ENCODE measurements around the gene HAUS3.
"Not testable (repeated sequence)": the region's sequence is repeated elsewhere in the genome, so short reads cannot be mapped to it uniquely, and the experiment has no call there.

The HAUS3 gene

DNA sequence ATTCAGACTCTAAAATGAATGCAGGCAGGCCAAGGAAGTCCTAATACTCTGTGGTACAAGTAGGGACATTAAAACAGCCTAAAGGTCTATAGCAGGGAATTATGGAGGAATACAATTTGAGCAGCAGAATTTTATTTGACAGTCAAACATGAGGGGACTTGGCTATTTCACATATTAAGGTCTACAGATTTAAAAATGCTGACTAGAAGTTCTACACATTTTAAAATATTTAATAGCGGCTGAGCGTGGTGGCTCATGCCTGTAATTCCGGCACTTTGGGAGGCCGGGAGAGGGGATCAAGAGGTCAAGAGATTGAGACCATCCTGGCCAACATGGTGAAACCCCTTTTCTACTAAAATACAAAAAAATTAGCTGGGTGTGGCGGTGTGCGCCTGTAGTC, 10.8 kb downstream of the HAUS3 start:
- no peak overlapping the region for H3K4me2 ChIP-seq (ENCODE audit: low read depth, low read length, poor library complexity, severe bottlenecking)
- H3K27me3 ChIP-seq (ENCODE audit: low read length), result no peaks in the 10 kb centered on the region
- H3K4me3 ChIP-seq (ENCODE audit: insufficient read depth, low read length, poor library complexity, severe bottlenecking), result no peak overlapping the region
- TF ChIP-seq CTCF (IDR thresholded peaks at IDR 0.05; ENCODE audit: insufficient read depth, low read length, poor library complexity, severe bottlenecking) (no peak), EZH2phosphoT487 (conservative IDR thresholded peaks at IDR 0.05; ENCODE audit: low read length) (no peak)
- no peak overlapping the region for H3K9ac ChIP-seq (ENCODE audit: low read length)
- peaks cover 9% of the 10 kb centered on the region; the same call in 1 of the 2 replicates for H3F3A ChIP-seq (ENCODE audit: insufficient read depth)
- peaks cover 33% of the 10 kb centered on the region for H3K36me3 ChIP-seq (ENCODE audit: low read length)
- H3K9me3 ChIP-seq (ENCODE audit: insufficient read depth, low read length), result no peaks in the 10 kb centered on the region
- no peaks in the 10 kb centered on the region; the same call in none of the 2 replicates for H4K20me1 ChIP-seq (ENCODE audit: low read depth, low read length)
- H3K27ac ChIP-seq (ENCODE audit: low read depth, low read length), result no peak overlapping the region
- H2AFZ ChIP-seq (ENCODE audit: low read depth, low read length, severe bottlenecking), result no peak overlapping the region
- no peaks in the 10 kb centered on the region for H3K9me2 ChIP-seq (replicated peaks; ENCODE audit: insufficient read depth, low read length)
- peaks cover 10% of the 10 kb centered on the region for H3K79me2 ChIP-seq (ENCODE audit: insufficient read depth, low read length)

DNA sequence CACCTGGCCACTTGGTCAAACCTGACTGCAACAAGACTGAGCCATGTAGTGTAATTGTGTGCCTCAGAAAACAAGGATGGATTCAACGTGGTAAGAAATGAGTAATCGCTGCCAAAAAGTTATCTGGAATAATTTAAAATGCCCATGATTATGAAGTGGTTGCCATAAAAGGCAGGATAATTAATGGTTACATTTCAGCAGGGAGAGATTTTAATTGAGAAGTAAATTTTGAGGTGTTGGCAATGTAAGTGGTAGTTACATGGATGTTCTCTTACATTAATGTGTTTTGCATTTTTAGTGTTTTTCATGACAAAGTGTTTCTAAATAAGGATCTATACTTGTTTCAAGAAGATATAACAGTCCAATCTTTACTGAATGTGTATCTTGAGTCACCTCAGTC, 15.7 kb downstream of the HAUS3 start:
- Histone ChIP-seq H4K20me1 (ENCODE audit: low read depth, low read length) (no peaks in the 10 kb centered on the region; the same call in 1 of the 2 replicates), H3K9me3 (ENCODE audit: insufficient read depth, low read length) (no peaks in the 10 kb centered on the region), H3K4me2 (ENCODE audit: low read depth, low read length, poor library complexity, severe bottlenecking) (no peak overlapping the region), H3K27me3 (ENCODE audit: low read length) (no peaks in the 10 kb centered on the region), H3K9ac (ENCODE audit: low read length) (no peak overlapping the region), H3K9me2 (replicated peaks; ENCODE audit: insufficient read depth, low read length) (no peaks in the 10 kb centered on the region), H3F3A (ENCODE audit: insufficient read depth) (no peaks in the 10 kb centered on the region), H3K79me2 (ENCODE audit: insufficient read depth, low read length) (no peaks in the 10 kb centered on the region), H3K4me3 (ENCODE audit: insufficient read depth, low read length, poor library complexity, severe bottlenecking) (no peak overlapping the region), H3K36me3 (ENCODE audit: low read length) (peaks cover 13% of the 10 kb centered on the region; the same call in 1 of the 2 replicates), H2AFZ (ENCODE audit: low read depth, low read length, severe bottlenecking) (no peak overlapping the region), H3K27ac (ENCODE audit: low read depth, low read length) (no peak overlapping the region)
- no peak for TF ChIP-seq CTCF (IDR thresholded peaks at IDR 0.05; ENCODE audit: insufficient read depth, low read length, poor library complexity, severe bottlenecking)
- TF ChIP-seq EZH2phosphoT487 (conservative IDR thresholded peaks at IDR 0.05; ENCODE audit: low read length), result no peak

DNA sequence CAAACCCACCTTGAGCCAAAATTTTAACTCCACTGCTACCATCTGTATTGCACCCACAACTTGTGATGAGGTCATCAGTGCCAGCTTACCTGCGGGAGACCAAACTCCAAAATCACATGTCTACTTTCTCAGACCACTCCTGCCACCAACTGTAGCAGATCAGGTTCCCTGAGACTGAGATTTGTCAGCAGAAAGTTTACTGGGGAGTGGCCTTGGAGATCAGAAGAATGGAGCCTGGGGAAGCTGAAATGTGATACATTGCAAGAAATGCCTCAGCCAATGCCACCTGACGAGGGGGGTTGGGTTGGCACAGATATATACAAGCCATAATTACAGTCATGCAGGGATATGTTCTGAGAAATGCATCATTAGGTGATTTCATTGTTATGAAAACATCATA, 19.1 kb downstream of the HAUS3 start:
- H3K4me3 ChIP-seq (ENCODE audit: insufficient read depth, low read length, poor library complexity, severe bottlenecking), result no peak overlapping the region
- no peaks in the 10 kb centered on the region; the same call in 1 of the 2 replicates for H4K20me1 ChIP-seq (ENCODE audit: low read depth, low read length)
- no peaks in the 10 kb centered on the region for H3K9me3 ChIP-seq (ENCODE audit: insufficient read depth, low read length)
- no peak overlapping the region for H3K4me2 ChIP-seq (ENCODE audit: low read depth, low read length, poor library complexity, severe bottlenecking)
- TF ChIP-seq EZH2phosphoT487 (conservative IDR thresholded peaks at IDR 0.05; ENCODE audit: low read length) (no peak), CTCF (IDR thresholded peaks at IDR 0.05; ENCODE audit: insufficient read depth, low read length, poor library complexity, severe bottlenecking) (no peak)
- no peak overlapping the region for H3K27ac ChIP-seq (ENCODE audit: low read depth, low read length)
- H2AFZ ChIP-seq (ENCODE audit: low read depth, low read length, severe bottlenecking), result no peak overlapping the region
- H3F3A ChIP-seq (ENCODE audit: insufficient read depth), result peaks cover 6% of the 10 kb centered on the region; the same call in 1 of the 2 replicates
- H3K9me2 ChIP-seq (replicated peaks; ENCODE audit: insufficient read depth, low read length), result no peaks in the 10 kb centered on the region
- no peaks in the 10 kb centered on the region for H3K27me3 ChIP-seq (ENCODE audit: low read length)
- no peaks in the 10 kb centered on the region for H3K79me2 ChIP-seq (ENCODE audit: insufficient read depth, low read length)
- H3K9ac ChIP-seq (ENCODE audit: low read length), result no peak overlapping the region
- H3K36me3 ChIP-seq (ENCODE audit: low read length), result peaks cover 6% of the 10 kb centered on the region; the same call in 1 of the 2 replicates

GRCh38 chr4:2221378-2221777, 20.5 kb downstream of the HAUS3 start:
- H3K9me3 ChIP-seq (ENCODE audit: insufficient read depth, low read length); H4K20me1 ChIP-seq (ENCODE audit: low read depth, low read length); H3K4me3 ChIP-seq (ENCODE audit: insufficient read depth, low read length, poor library complexity, severe bottlenecking); H3K27ac ChIP-seq (ENCODE audit: low read depth, low read length); H3K27me3 ChIP-seq (ENCODE audit: low read length); H3K79me2 ChIP-seq (ENCODE audit: insufficient read depth, low read length); H3F3A ChIP-seq (ENCODE audit: insufficient read depth); H3K36me3 ChIP-seq (ENCODE audit: low read length); H3K4me2 ChIP-seq (ENCODE audit: low read depth, low read length, poor library complexity, severe bottlenecking); H2AFZ ChIP-seq (ENCODE audit: low read depth, low read length, severe bottlenecking); H3K9me2 ChIP-seq (replicated peaks; ENCODE audit: insufficient read depth, low read length); H3K9ac ChIP-seq (ENCODE audit: low read length): not testable (repeated sequence)
